ENCODE measurements around the gene C10orf53. TPM values are rescaled to one million over a fixed set of nuclear protein-coding genes. Genes with fewer than 3 reads are reported as not detected.

Gene C10orf53
- total and polyA plus RNA-seq, 2 of the 8 experiments (the other 6 are each of a cell fraction or from before 2014, with no cell fraction given): not detected

DNA sequence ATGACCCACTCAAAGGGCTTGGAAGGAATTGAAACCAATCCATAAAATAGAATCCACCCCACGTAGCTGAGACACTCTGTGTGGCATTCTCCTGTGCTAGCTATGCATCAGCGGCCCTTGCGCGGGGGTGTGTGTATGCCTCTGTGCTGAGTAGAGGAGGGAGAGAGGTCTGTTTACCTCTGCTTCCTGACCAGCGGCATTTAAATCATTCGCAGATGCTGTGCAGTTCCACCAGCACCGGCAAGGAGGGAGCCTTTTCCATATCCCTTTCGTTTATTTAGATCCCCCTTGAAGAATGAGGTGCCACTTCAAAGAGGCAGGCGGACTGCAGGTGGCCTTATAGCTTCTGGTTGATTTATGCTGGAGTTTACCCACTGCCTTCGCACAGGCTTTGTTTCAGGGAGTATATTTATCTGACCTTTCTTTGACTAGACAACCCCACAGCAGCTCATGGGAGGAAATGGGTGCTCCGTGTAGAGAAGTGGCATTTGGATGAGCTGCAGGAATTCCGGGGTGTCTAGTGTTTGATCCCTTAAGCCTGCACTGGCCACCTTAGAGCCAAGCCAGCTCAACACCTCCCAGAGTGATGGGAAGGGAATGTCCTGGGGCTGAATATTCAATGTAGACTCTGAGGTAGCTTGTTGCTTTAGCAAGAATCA is 11.4 kb downstream of the C10orf53 start:
- Histone ChIP-seq H4K8ac (ENCODE audit: extremely low read depth, insufficient read depth, low read length) (no peak overlapping the region), H3K4ac (replicated peaks; ENCODE audit: insufficient read length, low read depth, low read length) (no peak overlapping the region), H4K20me1 (replicated peaks in 1 of 2; ENCODE audit: control insufficient read depth in 1 of 2, insufficient read depth in 2 of 2, low read length in 2 of 2) (peaks cover 5 to 10% of the 10 kb centered on the region in 2 experiments), H3K9me3 (ENCODE audit: insufficient read depth in 2 of 2, low read depth in 1 of 2, low read length in 1 of 2) (peaks cover 8 to 18% of the 10 kb centered on the region in 2 experiments; a peak in 3 of 4 replicates), H3K14ac (ENCODE audit: insufficient read length) (no peak overlapping the region), H3K23ac (ENCODE audit: insufficient read length) (no peak overlapping the region), H3K23me2 (ENCODE audit: low read depth, low read length) (no peaks in the 10 kb centered on the region), H2AFZ (ENCODE audit: low read length) (no peak overlapping the region), H2BK15ac (ENCODE audit: low read length) (no peak overlapping the region), H3K27ac (ENCODE audit: low read depth, low read length) (no peak overlapping the region), H4K91ac (replicated peaks; ENCODE audit: insufficient read length, low read length) (no peak overlapping the region), H3K27me3 (replicated peaks in 1 of 4; ENCODE audit: control insufficient read depth in 3 of 4, extremely low read depth in 1 of 4, insufficient read depth in 3 of 4, low read length in 3 of 4) (peaks cover 52 to 69% (median 66%) of the 10 kb centered on the region in 4 experiments), H3K4me1 (replicated peaks in 1 of 4; ENCODE audit: control insufficient read depth in 3 of 4, insufficient read depth in 4 of 4, low read length in 3 of 4) (peaks cover 22 to 36% (median 25%) of the 10 kb centered on the region in 4 experiments), H3K4me2 (ENCODE audit: insufficient read depth in 1 of 2, low read depth in 2 of 2, low read length in 2 of 2) (peak overlapping the region; percentile 67 to 73), H3K56ac (replicated peaks; ENCODE audit: insufficient read length, low read depth, low read length) (no peak overlapping the region), H2AK5ac (ENCODE audit: low read depth, low read length) (no peak overlapping the region), H3K18ac (ENCODE audit: extremely low read depth, low read length) (peak overlapping the region; percentile 91), H2BK5ac (ENCODE audit: low read depth, low read length) (no peak overlapping the region; the same call in 1 of the 2 replicates), H3K4me3 (ENCODE audit: extremely low read depth in 1 of 4, insufficient read depth in 2 of 4, low read depth in 3 of 4, low read length in 4 of 4) (peak overlapping the region in 1 of 4 experiments; percentile 51; a peak in 4 of 8 replicates), H4K5ac (ENCODE audit: insufficient read length, low read depth, low read length) (no peak overlapping the region), H2BK12ac (ENCODE audit: low read depth, low read length) (peak overlapping the region; percentile 60; the same call in 1 of the 2 replicates), H3K9ac (replicated peaks in 1 of 4; ENCODE audit: extremely low read depth in 1 of 4, low read depth in 3 of 4, low read length in 3 of 4) (no peak overlapping the region), H3K79me1 (ENCODE audit: low read depth, low read length) (no peaks in the 10 kb centered on the region), H2BK120ac (replicated peaks; ENCODE audit: low read depth, low read length) (no peak overlapping the region), H2BK20ac (ENCODE audit: low read length) (peak overlapping the region; percentile 90; the same call in 1 of the 2 replicates), H3K79me2 (ENCODE audit: control insufficient read depth in 1 of 2, insufficient read depth in 2 of 2, low read length in 2 of 2) (no peaks in the 10 kb centered on the region), H3K36me3 (ENCODE audit: control insufficient read depth in 2 of 4, insufficient read depth in 4 of 4, low read length in 3 of 4) (peaks cover 0 to 7% (median 0%) of the 10 kb centered on the region in 4 experiments; a peak in 1 of 8 replicates)
- no peak for FAIRE-seq
- no peak for DNase-seq (ENCODE audit: low read depth in 1 of 2, low spot score in 2 of 2)
- WGBS, 2 experiments (ENCODE audit: extremely low coverage in 1 of 2, insufficient coverage in 1 of 2, insufficient read length in 1 of 2, insufficient replicate concordance in 2 of 2, low coverage in 1 of 2, low lambda C conversion rate in 2 of 2, missing lambda C conversion rate in 1 of 2): 7% methylated on average over 12 of the region's 12 CpGs; no CpG with 5 or more reads in 1 of the 2 experiments
- ChIA-PET POLR2A (ENCODE audit: partially characterized antibody) (interaction anchor here (0.7 to 1.5 kb wide), 6 partner anchors 11 to 95 kb away, joined by 3 to 4 read pairs (median 3); partner anchors contain the start of genes C10orf53 and SLC18A3), CTCF (ENCODE audit: partially characterized antibody) (interaction anchor here (0.7 to 2.1 kb wide), 15 partner anchors 9 to 617 kb away, joined by 3 to 10 read pairs (median 4); no protein-coding TSS in a partner anchor)
- no peak for TF ChIP-seq RFX5 (IDR thresholded peaks at IDR 0.05; ENCODE audit: borderline replicate concordance, low read depth, low read length)
- TF ChIP-seq SRF (IDR thresholded peaks at IDR 0.05; ENCODE audit: low read depth, low read length): no peak
- TF ChIP-seq TCF12 (IDR thresholded peaks at IDR 0.05; ENCODE audit: low read depth, low read length): no peak
- no peak for TF ChIP-seq SP4 (IDR thresholded peaks at IDR 0.05; ENCODE audit: low read length)
- TF ChIP-seq EZH2 (IDR thresholded peaks at IDR 0.05; ENCODE audit: low read depth, low read length, severe bottlenecking): peak; percentile 39
